HG03060 (cell line): ENCODE data around the gene SAMD10.

Experiments
- ATAC-seq: cut with Tn5 transposase; IDR thresholded peaks from one replicate; pipeline ENCODE4 v1.9.1; 2021; ENCODE audit warnings: low read depth, moderate number of reproducible peaks; ENCODE audit not compliant: unreplicated experiment

SAMD10 gene

DNA sequence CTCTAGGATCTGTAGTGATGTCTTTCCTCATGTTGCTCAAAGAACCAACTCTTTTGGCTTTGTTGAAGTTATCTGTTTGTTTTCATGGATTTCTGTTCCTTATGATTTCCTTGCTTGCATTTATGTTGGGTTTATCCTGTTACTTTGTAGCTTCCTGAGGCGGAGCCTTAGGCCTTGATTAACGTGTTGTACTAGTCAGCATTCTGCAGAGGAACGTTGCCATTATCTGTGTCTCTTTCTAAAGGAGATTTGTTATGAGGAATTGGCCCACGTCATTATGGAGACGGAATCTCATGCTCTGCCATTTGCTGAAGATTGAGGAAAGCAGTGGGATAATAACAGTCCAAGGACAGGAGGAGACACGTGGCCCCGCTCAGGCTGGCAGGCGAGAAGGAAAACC, 53.1 kb downstream of the SAMD10 start:
- no peak for ATAC-seq

DNA sequence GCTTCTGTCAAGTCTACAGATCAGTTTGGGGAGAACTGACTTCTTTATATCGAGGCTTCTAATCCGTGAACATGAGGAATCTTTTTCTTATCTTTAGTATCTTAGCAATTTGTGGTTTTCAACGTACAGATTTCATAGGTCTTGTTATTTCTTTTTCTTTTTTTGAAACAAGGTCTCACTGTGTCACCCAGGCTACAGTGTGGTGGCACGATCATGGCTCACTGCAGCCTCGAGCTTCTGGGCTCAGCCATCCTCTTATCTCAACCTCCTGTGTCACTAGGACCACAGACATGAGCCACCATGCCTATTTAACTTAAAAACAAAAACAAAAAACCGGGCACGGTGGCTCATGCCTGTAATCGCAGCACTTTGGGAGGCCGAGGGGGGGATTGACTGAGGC, 55.2 kb downstream of the SAMD10 start:
- ATAC-seq: no peak
